HUES6 (cell line): ENCODE data around the gene MYO15B.

Experiments used
- H3K27ac ChIP-seq: 2 replicates; pipeline ENCODE4 v1.7.0; 2013; ENCODE audit warnings: low read depth, mild to moderate bottlenecking, low read length, inconsistent platforms
- H3K27me3 ChIP-seq: 2 replicates; pipeline ENCODE4 v1.6.1; 2013; ENCODE audit warnings: low read length; ENCODE audit not compliant: control insufficient read depth, insufficient read depth
- H3K36me3 ChIP-seq: 2 replicates; pipeline ENCODE4 v1.6.1; 2013; ENCODE audit warnings: low read length; ENCODE audit not compliant: control insufficient read depth, insufficient read depth
- H3K4me1 ChIP-seq: 2 replicates; pipeline ENCODE4 v1.6.1; 2013; ENCODE audit warnings: low read length; ENCODE audit not compliant: control insufficient read depth, insufficient read depth
- H3K4me3 ChIP-seq: 2 replicates; pipeline ENCODE4 v1.5.1; 2013; ENCODE audit warnings: low read depth, low read length
- H3K9ac ChIP-seq: one replicate; pipeline ENCODE4 v1.6.1; 2013; ENCODE audit warnings: mild to moderate bottlenecking, low read length
- H3K9me3 ChIP-seq: 2 replicates; pipeline ENCODE4 v1.6.1; 2013; ENCODE audit warnings: low read depth, low read length; ENCODE audit not compliant: control insufficient read depth, insufficient read depth

Gene MYO15B

DNA sequence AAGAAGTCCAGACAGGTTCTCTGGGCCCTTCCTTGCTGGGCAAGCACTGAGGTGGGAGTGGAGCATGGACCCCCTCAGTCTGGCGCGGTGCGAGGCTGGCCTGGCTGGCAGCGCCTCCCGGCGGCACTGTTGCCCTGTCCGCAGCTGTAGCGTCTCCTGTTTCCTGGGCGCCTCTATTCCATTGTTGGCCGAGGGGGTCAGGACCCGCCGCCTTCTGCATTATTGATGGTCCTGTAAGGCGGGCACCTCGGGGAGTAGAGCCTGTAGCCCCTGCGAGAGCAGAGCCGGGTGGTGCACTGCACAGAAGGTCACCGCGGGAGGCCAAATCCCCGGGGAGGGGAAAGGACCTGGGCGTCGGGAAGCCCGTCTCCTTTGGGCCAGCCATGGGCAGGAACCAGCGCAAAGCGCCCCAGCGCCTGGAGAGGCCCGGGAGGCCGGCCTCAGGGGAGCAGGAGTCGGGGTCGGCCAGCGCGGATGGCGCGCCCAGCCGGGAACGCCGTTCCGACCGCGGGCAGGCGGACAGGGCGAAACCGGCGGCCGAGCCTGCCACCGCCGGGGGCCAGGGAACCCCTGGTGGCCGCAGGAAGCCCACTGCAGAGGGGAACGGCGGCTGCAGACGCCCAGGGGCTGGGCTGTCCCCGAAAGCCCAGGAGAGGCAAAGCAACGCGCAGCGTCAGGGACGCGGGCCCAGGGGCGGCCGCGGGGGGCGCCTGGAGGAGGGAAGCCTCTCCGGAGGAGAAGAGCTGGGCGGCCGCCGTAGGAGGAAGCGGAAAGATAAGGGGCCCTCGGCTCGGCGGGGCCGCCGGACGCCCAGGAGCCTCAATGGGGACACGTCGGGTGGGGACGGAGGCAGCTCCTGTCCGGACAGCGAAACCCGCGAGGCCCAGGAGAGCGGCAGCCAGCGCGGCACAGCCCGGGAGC is at the start of gene MYO15B:
MYO15B (plus strand) TSS at position 126 of the 921 bp plus-strand sequence; CDS start at position 384, 258 bp downstream.
- Histone ChIP-seq H3K4me1 (peaks cover 11% of the 10 kb centered on the region; the same call in 1 of the 2 replicates), H3K27ac (peak within 1 kb of the TSS; percentile 51; the same call in 1 of the 2 replicates), H3K27me3 (peaks cover 14% of the 10 kb centered on the region), H3K4me3 (peak within 1 kb of the TSS; percentile 68), H3K9me3 (peaks cover 8% of the 10 kb centered on the region), H3K9ac (peak within 1 kb of the TSS; percentile 39), H3K36me3 (no peaks in the 10 kb centered on the region)

DNA sequence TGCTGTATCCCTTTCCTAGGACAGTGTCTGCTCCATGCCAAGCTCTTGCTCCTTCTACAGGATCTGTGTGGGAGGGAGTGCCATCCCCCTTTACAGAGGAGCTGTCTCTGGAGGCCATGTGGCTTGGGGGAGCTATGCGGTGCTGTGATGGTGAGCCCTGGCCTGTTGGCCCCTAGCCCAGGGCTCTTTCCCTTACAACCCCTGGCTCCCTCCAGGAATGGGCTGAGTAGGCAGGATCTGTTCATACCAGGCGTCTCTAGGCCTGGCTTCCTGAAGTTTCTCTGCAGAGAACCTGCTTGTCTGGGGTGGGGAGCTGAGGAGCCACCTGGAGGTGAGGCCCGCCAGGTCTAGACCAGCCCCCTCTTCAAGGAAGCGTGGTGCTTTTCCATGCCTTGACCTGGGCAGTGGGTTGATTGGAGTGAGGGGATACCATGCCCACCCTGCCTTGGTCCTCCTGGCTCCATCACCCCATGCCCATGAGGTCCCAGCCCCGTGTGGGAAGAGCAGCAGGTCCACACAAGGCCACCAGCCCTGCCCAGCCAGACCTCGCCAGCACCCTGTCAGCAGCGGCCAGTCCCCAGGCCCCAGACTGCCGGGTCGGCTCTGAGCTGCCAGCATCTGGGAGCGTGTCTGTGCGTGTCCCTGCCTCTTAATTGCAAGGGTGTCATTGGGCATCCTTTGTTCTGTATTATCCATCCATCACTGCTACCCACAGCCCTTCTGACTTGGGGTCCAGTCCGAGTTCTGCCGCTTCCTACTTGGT is 47.5 kb upstream of the MYO15B start:
- no peak overlapping the region for H3K27ac ChIP-seq
- peak overlapping the region; percentile 15 for H3K9ac ChIP-seq
- no peaks in the 10 kb centered on the region; the same call in 1 of the 2 replicates for H3K36me3 ChIP-seq
- H3K27me3 ChIP-seq = no peaks in the 10 kb centered on the region
- no peaks in the 10 kb centered on the region for H3K9me3 ChIP-seq
- no peak overlapping the region for H3K4me3 ChIP-seq
- peaks cover 16% of the 10 kb centered on the region for H3K4me1 ChIP-seq

DNA sequence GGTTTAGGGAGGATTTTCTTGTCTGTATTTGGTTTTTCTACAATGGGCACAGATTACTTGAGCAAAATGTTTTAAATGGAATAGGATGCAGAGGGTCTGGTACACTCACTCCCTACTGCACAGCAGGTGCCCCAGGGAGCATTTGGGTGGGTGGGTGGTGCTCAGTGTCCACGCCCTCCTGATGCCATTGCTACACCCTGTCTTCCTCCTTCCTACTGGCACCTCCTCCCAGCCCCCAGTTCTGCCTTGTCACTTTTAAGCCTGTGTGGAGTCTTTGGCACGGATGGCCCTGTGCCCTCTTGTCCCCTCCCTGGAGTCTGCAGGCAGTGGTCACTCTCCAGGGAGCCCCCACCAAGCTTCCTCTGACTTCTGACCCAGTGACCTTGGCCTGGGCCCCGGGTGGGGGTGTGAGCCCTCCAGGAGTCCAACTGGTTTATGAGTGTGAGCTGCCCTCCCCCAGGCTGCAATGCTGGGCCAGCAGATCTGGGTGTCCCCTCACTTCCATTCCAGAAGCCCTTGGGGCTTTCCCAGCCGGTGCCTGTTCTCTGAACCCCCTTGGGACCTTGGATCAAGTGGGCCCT is 46.6 kb upstream of the MYO15B start:
- H3K9me3 ChIP-seq = no peaks in the 10 kb centered on the region
- no peak overlapping the region for H3K27ac ChIP-seq
- H3K4me1 ChIP-seq = peaks cover 21% of the 10 kb centered on the region
- no peak overlapping the region for H3K4me3 ChIP-seq
- no peaks in the 10 kb centered on the region; the same call in 1 of the 2 replicates for H3K36me3 ChIP-seq
- H3K9ac ChIP-seq = no peak overlapping the region
- H3K27me3 ChIP-seq = no peaks in the 10 kb centered on the region

DNA sequence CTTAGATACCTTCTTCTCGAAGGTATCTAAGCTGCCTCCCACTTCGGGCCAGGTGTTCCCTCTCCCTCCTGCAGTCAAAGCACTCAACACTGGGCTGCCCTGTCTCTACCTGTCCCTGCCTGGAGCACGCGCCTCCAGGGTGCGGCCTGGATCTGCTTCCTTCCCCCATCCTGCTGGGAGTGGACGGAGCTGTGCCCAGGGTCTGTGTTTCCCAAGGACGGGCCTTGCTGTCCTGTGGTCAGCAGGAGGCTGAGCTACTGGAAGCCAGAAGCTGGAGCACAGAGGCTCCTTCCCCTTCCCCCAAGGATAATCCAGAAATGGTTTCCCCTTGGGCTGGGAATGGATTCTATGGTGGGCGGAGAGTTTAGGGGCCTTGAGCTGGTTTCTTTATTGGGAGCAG is 45.4 kb upstream of the MYO15B start:
- H3K36me3 ChIP-seq = no peaks in the 10 kb centered on the region; the same call in 1 of the 2 replicates
- H3K9ac ChIP-seq = no peak overlapping the region
- no peaks in the 10 kb centered on the region for H3K27me3 ChIP-seq

DNA sequence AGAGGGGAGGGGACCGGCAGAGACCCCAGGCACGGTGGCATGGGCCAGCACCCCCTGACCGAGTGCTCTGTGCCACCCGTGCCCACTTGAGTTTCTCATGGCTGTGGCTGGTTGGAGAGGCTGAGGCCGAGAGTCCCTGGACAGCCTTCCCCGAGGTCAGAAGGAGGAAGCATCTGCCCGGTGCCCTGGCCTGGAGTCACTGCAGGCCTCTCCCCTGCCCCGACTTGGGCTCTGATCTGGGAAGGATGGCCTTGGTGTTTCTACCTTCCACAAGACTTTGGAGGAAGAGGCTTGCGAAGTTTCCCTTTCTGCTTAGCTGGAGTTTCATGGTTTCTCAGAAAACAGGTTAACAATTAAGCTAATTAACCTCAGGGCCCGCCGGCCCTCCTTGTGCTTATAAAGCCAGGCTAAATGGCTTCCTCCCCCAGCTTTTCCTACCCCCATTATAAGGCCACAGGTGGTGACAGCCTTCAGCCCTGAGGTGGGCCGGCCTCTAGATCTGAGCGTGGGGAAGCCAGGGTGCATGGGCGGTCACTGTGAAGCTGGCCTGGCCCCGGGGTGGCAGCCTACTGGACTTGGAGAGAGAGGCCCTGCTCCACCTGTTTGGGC is 44.8 kb upstream of the MYO15B start:
- no peaks in the 10 kb centered on the region for H3K27me3 ChIP-seq

More for the DNA sequence above, 45.4 kb upstream of the MYO15B start:
- Histone ChIP-seq H3K4me3 (no peak overlapping the region), H3K9me3 (no peaks in the 10 kb centered on the region), H3K4me1 (peaks cover 21% of the 10 kb centered on the region), H3K27ac (no peak overlapping the region)

DNA sequence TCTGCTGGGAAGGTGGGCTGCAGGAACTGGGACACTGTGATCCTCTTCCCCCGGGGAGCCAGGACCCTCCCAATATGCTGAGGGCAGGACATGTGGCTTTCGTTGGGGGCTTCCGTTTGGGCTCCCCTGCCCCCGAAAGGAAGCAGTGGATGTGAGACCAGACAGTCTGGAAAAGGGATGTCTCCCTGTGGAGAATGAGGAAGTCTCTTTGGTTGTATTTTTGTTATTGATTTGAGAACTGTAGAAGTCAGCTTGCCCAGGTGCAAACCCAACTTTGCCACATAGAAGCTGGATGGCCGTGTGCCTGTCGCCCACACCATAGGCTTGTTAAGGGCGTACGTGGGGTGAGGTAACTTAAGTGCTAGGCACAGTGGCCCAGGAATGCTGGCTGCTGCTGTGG is 43.4 kb upstream of the MYO15B start:
- no peaks in the 10 kb centered on the region for H3K27me3 ChIP-seq
- no peak overlapping the region for H3K27ac ChIP-seq
- H3K36me3 ChIP-seq = no peaks in the 10 kb centered on the region; the same call in 1 of the 2 replicates
- peaks cover 27% of the 10 kb centered on the region for H3K4me1 ChIP-seq
- H3K9ac ChIP-seq = no peak overlapping the region
- no peak overlapping the region for H3K4me3 ChIP-seq
- H3K9me3 ChIP-seq = no peaks in the 10 kb centered on the region

More for the DNA sequence above, 44.8 kb upstream of the MYO15B start:
- H3K36me3 ChIP-seq = no peaks in the 10 kb centered on the region; the same call in 1 of the 2 replicates
- H3K4me3 ChIP-seq = no peak overlapping the region
- H3K27ac ChIP-seq = no peak overlapping the region
- H3K9ac ChIP-seq = no peak overlapping the region
- no peaks in the 10 kb centered on the region for H3K9me3 ChIP-seq
- H3K4me1 ChIP-seq = peaks cover 21% of the 10 kb centered on the region

DNA sequence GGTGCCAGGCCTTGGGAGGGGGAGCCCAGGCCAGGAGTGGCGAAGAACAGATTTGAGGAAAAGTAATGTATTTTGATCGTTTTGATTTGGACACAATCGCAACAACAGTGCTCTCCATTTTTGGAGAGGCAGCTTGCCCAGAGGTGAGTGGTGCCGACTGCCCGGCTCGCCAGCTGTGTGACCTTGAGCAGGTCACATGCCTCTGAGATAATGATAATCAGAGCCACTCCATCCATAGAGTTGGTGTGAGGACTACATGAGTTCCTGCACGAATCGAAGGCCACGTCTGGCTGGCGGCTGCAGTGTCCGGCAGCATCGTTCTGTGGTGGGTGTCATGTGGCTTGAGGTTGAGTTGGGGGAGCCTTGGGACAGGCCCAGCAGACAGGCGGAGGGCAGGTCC is 41.4 kb upstream of the MYO15B start:
- no peaks in the 10 kb centered on the region for H3K36me3 ChIP-seq

DNA sequence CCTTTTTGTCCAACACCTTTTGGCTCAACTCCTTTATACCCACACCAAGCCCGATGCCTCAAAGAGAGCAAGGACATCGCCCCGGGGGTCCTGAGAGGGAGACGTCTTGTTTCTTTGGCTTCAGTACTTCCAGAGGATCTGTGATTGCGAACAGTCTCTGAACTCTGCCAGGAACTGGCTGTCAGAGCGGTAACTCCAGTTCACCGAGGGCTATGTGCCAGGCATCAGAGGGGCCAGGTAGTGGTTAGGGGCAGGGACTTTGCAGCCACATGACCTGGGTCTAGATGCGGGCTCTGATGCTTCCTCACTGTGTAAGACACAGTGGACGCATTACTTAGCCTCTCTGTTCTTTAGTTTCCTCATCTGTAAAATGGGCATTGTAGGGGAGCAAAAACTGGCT is 40.5 kb upstream of the MYO15B start:
- H3K36me3 ChIP-seq = no peaks in the 10 kb centered on the region
- H3K4me1 ChIP-seq = peaks cover 45% of the 10 kb centered on the region
- H3K9ac ChIP-seq = no peak overlapping the region
- H3K27me3 ChIP-seq = no peaks in the 10 kb centered on the region
- H3K9me3 ChIP-seq = no peaks in the 10 kb centered on the region
- no peak overlapping the region for H3K27ac ChIP-seq
- no peak overlapping the region for H3K4me3 ChIP-seq

More for the DNA sequence above, 41.4 kb upstream of the MYO15B start:
- H3K27me3 ChIP-seq = no peaks in the 10 kb centered on the region
- no peaks in the 10 kb centered on the region for H3K9me3 ChIP-seq
- peaks cover 43% of the 10 kb centered on the region for H3K4me1 ChIP-seq
- H3K4me3 ChIP-seq = no peak overlapping the region
- H3K9ac ChIP-seq = no peak overlapping the region
- no peak overlapping the region for H3K27ac ChIP-seq

DNA sequence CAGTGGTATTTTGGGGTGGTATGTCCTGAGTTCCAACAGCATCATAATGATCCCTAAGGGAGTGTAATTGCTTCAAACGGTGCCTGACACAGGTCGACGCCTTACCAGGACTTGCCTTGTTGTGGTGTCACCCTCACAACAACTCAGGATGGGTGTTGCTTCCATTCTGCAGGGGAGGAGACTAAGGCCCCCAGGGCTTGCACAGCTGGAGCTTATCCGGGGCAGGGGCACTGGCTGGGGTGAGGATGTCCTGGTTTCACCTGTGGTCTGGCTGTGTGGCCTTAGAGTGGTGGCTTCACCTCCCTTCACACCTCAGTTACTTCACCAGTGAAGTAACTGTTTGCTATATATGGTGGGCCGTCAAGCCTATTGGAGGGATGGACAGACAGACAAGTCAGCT is 38.8 kb upstream of the MYO15B start:
- H3K4me3 ChIP-seq = peak overlapping the region; percentile 47; the same call in 1 of the 2 replicates
- no peak overlapping the region for H3K27ac ChIP-seq
- no peaks in the 10 kb centered on the region for H3K36me3 ChIP-seq
- H3K4me1 ChIP-seq = peaks cover 55% of the 10 kb centered on the region
- no peaks in the 10 kb centered on the region for H3K9me3 ChIP-seq
- no peak overlapping the region for H3K9ac ChIP-seq
- H3K27me3 ChIP-seq = no peaks in the 10 kb centered on the region

DNA sequence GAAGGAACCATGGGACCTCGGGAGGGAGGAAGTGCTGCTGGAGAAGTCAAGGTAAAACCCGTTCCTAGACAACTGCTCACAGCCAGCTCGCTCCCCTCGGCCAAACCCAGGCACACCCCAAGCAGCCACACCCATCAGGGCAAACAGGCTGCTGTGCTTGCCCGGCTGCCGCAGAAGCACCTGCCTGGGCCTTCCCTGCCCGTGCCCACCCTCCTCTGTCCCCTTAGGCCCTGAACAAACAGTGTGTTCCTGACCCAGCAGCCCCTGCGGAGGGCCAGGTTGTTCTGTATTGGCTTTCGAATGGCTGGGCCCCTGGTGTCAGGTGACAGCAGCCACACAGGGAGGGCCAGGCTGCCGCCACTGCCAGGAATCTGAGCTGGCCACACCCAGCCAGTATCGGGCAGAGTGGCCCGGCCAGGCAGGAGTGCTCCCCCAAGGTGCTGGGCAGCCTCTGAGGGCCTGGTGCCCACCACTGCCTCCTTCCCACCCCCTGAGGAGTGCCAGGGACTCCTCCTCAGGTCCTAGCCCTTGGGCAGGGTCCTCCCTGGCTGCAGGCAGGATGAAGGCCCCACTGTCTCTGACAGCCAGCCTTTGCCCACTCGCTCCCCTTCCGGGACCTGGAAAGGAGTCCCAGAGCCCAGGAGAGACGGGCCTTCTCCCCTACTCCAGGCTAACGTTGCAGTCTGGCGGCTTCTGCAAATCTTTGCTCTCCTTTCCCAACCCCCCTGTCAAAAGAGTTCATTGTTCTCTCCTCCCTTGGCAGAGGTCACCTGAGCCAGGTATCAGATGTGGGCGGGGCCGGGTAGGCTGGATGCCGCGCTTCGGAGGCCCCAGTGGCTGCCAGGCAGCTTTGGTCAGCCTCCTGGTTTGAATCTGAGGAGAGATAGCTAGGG is 38.1 kb upstream of the MYO15B start:
- H3K9me3 ChIP-seq = no peaks in the 10 kb centered on the region
- H3K4me1 ChIP-seq = peaks cover 50% of the 10 kb centered on the region
- peak overlapping the region; percentile 47 for H3K4me3 ChIP-seq
- no peaks in the 10 kb centered on the region for H3K27me3 ChIP-seq
- peak overlapping the region; percentile 46; the same call in 1 of the 2 replicates for H3K27ac ChIP-seq
- peak overlapping the region; percentile 18 for H3K9ac ChIP-seq
- H3K36me3 ChIP-seq = no peaks in the 10 kb centered on the region
